Keratinocyte (primary cell): Measurements from ENCODE around the gene ADCY4. TPM values are rescaled to one million over a fixed set of nuclear protein-coding genes. Genes with fewer than 3 reads are reported as not detected.

Experiments used
- DNase-seq: peaks from one replicate; pipeline ENCODE4 v3.0.0-alpha.2; 2011; ENCODE audit warnings: low read depth, missing footprints, low spot score
- FAIRE-seq: peaks from 2 replicates; lab custom pipeline; 2011; peaks lifted over from hg19 to GRCh38; lab: Jason Lieb, UNC
- H2AFZ ChIP-seq: 2 replicates; pipeline ENCODE4 v1.6.0; 2012; ENCODE audit warnings: low read length, control low read depth, inconsistent platforms; ENCODE audit not compliant: control insufficient read depth
- H3K27ac ChIP-seq: 2 replicates; pipeline ENCODE4 v1.5.1; 2011; ENCODE audit warnings: low read length; ENCODE audit not compliant: control insufficient read depth, insufficient read depth
- H3K27me3 ChIP-seq: 3 replicates; pipeline ENCODE4 v1.6.0; 2011; ENCODE audit warnings: low read length; ENCODE audit not compliant: control insufficient read depth, insufficient read depth; ENCODE audit errors: extremely low read depth
- H3K36me3 ChIP-seq, 2 experiments: 2 replicates in 1 of 2; 3 replicates in 1 of 2; pipeline ENCODE4 v1.5.1; 2011; ENCODE audit warnings: low read length in 2 of 2, mild to moderate bottlenecking in 1 of 2; ENCODE audit not compliant: control insufficient read depth in 2 of 2, insufficient read depth in 2 of 2; ENCODE audit errors: extremely low read depth in 1 of 2
- H3K4me1 ChIP-seq: 3 replicates; pipeline ENCODE4 v1.5.1; 2011; ENCODE audit warnings: low read length; ENCODE audit not compliant: control insufficient read depth, insufficient read depth; ENCODE audit errors: extremely low read depth
- H3K4me2 ChIP-seq: 3 replicates; pipeline ENCODE4 v1.6.0; 2011; ENCODE audit warnings: low read depth, low read length; ENCODE audit not compliant: control insufficient read depth, insufficient read depth; ENCODE audit errors: extremely low read depth
- H3K4me3 ChIP-seq, 3 experiments: fragments of 200-600 bp in 1 of 3; sonication (generic) in 1 of 3; 2 replicates in 2 of 3; 3 replicates in 1 of 3; pipeline ENCODE4 v1.5.1; 2011 to 2016; ENCODE audit warnings: low read length in 3 of 3, mild to moderate bottlenecking in 3 of 3, control low read depth in 2 of 3, inconsistent platforms in 1 of 3, low read depth in 1 of 3, mixed read lengths in 1 of 3, mixed run types in 1 of 3, moderate library complexity in 1 of 3; ENCODE audit not compliant: control insufficient read depth in 2 of 3, insufficient read depth in 2 of 3; ENCODE audit errors: extremely low read depth in 1 of 3
- H3K79me2 ChIP-seq: 2 replicates; pipeline ENCODE4 v1.6.0; 2012; ENCODE audit warnings: low read length; ENCODE audit not compliant: control insufficient read depth, insufficient read depth
- H3K9ac ChIP-seq: 3 replicates; pipeline ENCODE4 v1.6.0; 2011; ENCODE audit warnings: low read length; ENCODE audit not compliant: control insufficient read depth, insufficient read depth; ENCODE audit errors: extremely low read depth
- H3K9me1 ChIP-seq: 3 replicates; pipeline ENCODE4 v1.6.0; 2011; ENCODE audit warnings: low read length; ENCODE audit not compliant: control insufficient read depth, insufficient read depth; ENCODE audit errors: extremely low read depth
- H3K9me3 ChIP-seq: 2 replicates; pipeline ENCODE4 v1.5.1; 2012; ENCODE audit warnings: low read depth, low read length; ENCODE audit not compliant: control insufficient read depth
- H4K20me1 ChIP-seq: 3 replicates; pipeline ENCODE4 v1.6.0; 2011; ENCODE audit warnings: low read length; ENCODE audit not compliant: control insufficient read depth, insufficient read depth; ENCODE audit errors: extremely low read depth
- EZH2 ChIP-seq: IDR thresholded peaks from one replicate; pipeline ENCODE4 v1.6.1; 2012; ENCODE audit warnings: inconsistent platforms, mild to moderate bottlenecking, low read length, moderate library complexity
- dilution Hi-C: fragments of 300-500 bp; cut with MboI; formaldehyde crosslinking; loops from one replicate; pipeline ENCODE4 v1.7.0; 2020; ENCODE audit warnings: low sequenced_read_pairs; ENCODE audit not compliant: extremely low pct_ligation_motif_present
- polyA plus RNA-seq, 5 experiments: library from polyadenylated mRNA; depleted of rRNA in 3 of 5; stranded (reverse) in 3 of 5; stranded (forward) in 1 of 5; unstranded in 1 of 5; fragments of >200 nt; gene quantifications; 1 replicate in 1 of 5; 2 replicates in 3 of 5; 3 replicates in 1 of 5; pipeline versions ENCODE4 v1.2.1 to v1.2.3, GENCODE V29; 2011 to 2012; ENCODE audit warnings: missing spikeins in 2 of 5, low read depth in 1 of 5, low replicate concordance in 1 of 5
- TF ChIP-seq, protein P1 (sequence below), 3 experiments: IDR thresholded peaks in 1 of 3; conservative IDR thresholded peaks in 1 of 3; optimal IDR thresholded peaks in 1 of 3; 2 replicates in 2 of 3; 3 replicates in 1 of 3; pipeline versions ENCODE3 to v1.5.1; 2011; ENCODE audit warnings: low read length in 3 of 3, mild to moderate bottlenecking in 3 of 3, moderate library complexity in 2 of 3, control low read depth in 1 of 3, inconsistent platforms in 1 of 3; ENCODE audit not compliant: insufficient read depth in 2 of 3; ENCODE audit errors: extremely low read depth in 1 of 3

Gene ADCY4
- polyA plus RNA-seq, 1 donor (not counting 4 experiments of a cell fraction or from before 2014, with no cell fraction given), result 0.21 TPM

DNA sequence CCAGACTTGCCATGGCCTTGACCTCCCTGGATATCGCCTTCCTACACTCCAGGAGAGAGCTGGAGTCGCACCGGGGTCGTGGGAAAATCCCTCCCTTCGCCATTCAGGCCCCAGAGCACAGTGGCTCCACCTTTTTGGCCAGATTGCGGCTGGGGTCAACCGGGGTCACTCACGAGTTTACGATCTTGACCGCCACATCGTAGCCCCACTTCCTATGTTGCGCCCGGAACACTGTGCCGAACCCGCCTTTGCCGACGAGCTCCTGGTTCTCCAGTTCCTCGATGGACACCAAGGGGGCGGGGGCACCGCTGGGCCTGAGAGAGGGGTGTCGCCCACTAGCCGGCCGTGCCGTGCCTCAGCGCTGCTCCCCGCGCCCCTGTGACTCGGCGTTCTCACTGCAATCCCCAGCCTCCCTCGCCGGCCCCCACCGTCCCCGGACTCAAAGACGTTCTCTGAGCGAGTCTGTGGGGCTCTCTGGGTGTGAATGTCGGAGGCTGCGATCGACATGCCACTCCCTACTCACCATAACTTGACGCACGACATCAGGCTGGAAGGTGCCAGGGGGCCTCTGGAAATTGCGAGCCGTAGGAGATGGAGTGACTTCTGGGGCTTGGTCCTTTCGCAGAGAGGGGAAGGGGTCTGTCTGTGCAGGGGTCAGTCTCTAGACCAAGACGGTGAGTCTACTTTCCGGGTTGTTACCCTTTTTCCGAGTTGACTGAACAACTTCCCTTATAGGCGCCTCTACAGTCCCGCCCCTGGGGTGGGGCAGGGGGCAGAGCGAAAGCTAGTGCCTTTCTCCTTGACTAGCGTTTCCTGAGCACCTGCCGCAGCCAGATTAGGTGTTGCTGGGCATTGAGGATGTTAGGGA lies 4.6 kb upstream of the ADCY4 start, which contains the start of gene RIPK3:
Gene RIPK3, minus strand, starts transcription at position 708 of the 868 bp plus-strand sequence. Its CDS starts 165 bp downstream, at position 543.
- Histone ChIP-seq H3K27ac (no peak within 1 kb of the TSS), H4K20me1 (no peaks in the 10 kb centered on the region), H2AFZ (peak within 1 kb of the TSS; percentile 98), H3K36me3 (peaks cover 0 to 2% of the 10 kb centered on the region in 2 experiments), H3K9me1 (no peaks in the 10 kb centered on the region), H3K4me3 (peak within 1 kb of the TSS; percentile 53 to 86 (median 78)), H3K4me1 (peaks cover 10% of the 10 kb centered on the region), H3K9me3 (no peaks in the 10 kb centered on the region), H3K9ac (peak within 1 kb of the TSS; percentile 64), H3K27me3 (peaks cover 12% of the 10 kb centered on the region), H3K4me2 (peak within 1 kb of the TSS; percentile 97), H3K79me2 (no peaks in the 10 kb centered on the region)
- dilution Hi-C loops, result no loop called here
- DNase-seq, result no peak
- TF ChIP-seq, protein P1, sequence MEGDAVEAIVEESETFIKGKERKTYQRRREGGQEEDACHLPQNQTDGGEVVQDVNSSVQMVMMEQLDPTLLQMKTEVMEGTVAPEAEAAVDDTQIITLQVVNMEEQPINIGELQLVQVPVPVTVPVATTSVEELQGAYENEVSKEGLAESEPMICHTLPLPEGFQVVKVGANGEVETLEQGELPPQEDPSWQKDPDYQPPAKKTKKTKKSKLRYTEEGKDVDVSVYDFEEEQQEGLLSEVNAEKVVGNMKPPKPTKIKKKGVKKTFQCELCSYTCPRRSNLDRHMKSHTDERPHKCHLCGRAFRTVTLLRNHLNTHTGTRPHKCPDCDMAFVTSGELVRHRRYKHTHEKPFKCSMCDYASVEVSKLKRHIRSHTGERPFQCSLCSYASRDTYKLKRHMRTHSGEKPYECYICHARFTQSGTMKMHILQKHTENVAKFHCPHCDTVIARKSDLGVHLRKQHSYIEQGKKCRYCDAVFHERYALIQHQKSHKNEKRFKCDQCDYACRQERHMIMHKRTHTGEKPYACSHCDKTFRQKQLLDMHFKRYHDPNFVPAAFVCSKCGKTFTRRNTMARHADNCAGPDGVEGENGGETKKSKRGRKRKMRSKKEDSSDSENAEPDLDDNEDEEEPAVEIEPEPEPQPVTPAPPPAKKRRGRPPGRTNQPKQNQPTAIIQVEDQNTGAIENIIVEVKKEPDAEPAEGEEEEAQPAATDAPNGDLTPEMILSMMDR (optimal IDR thresholded peaks at IDR 0.05 in 1 of 3, IDR thresholded peaks at IDR 0.05 in 1 of 3, conservative IDR thresholded peaks at IDR 0.05 in 1 of 3; ENCODE audit: extremely low read depth in 1 of 3, insufficient read depth in 2 of 3, low read length in 3 of 3), result no peak
- peak; percentile 85 for FAIRE-seq

DNA sequence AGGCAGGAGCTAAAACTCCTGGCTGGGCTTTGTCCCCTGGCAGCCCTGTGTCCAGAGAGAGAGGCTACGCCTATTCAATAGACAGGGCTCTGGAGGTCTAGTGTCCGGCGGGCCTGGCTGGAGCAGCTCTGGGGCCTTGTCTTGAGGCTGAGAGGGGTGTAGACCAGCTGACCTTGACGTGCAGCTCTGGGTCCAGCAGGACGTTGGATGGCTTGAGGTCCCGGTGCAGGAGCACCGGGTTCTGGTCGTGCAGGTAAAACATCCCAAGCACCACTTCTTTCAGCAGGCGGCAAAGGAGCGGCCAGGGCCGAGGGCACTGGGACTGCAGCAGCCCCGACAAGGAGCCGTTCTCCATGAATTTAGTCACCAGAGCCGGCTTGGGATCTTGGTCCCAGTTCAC lies 4.0 kb upstream of the ADCY4 start:
- Histone ChIP-seq H3K27me3 (peaks cover 16% of the 10 kb centered on the region), H3K9me1 (no peaks in the 10 kb centered on the region), H3K9me3 (no peaks in the 10 kb centered on the region), H3K79me2 (no peaks in the 10 kb centered on the region), H3K4me1 (peaks cover 15% of the 10 kb centered on the region), H3K36me3 (peaks cover 0 to 2% of the 10 kb centered on the region in 2 experiments), H3K9ac (no peak overlapping the region), H4K20me1 (no peaks in the 10 kb centered on the region), H3K4me2 (peak overlapping the region; percentile 97), H3K4me3 (peak overlapping the region in 2 of 3 experiments; percentile 53 to 86), H3K27ac (no peak overlapping the region), H2AFZ (no peak overlapping the region)
- TF ChIP-seq EZH2, result no peak
- TF ChIP-seq, protein P1 (optimal IDR thresholded peaks at IDR 0.05 in 1 of 3, IDR thresholded peaks at IDR 0.05 in 1 of 3, conservative IDR thresholded peaks at IDR 0.05 in 1 of 3; ENCODE audit: extremely low read depth in 1 of 3, insufficient read depth in 2 of 3, low read length in 3 of 3), result no peak
- dilution Hi-C loops, result no loop called here
- FAIRE-seq, result no peak
- DNase-seq, result no peak
